Skeletal muscle cell (primary cell): ENCODE results near the gene NUDT21.
A peak's percentile ranks its signal among the peaks of the same experiment; 100 is the strongest.
"Not testable (repeated sequence)": the region's sequence is repeated elsewhere in the genome, so short reads cannot be mapped to it uniquely, and the experiment has no call there.

Experiments
- DNase-seq: peaks from one replicate; pipeline ENCODE4 v3.0.0-alpha.2; 2010; ENCODE audit warnings: low read depth
- H3K4me3 ChIP-seq: 2 replicates; pipeline ENCODE4 v1.5.1; 2011; ENCODE audit warnings: low read depth, mild to moderate bottlenecking, control low read depth, low read length, moderate library complexity

The NUDT21 gene

GRCh38 chr16:56450986-56451752 is at the start of gene NUDT21, which contains the start of gene OGFOD1:
NUDT21 (minus strand) TSS chr16:56451332; CDS start chr16:56451202, 130 bp downstream.
OGFOD1 (plus strand) TSS chr16:56451554; CDS start chr16:56451613, 59 bp downstream.
- peak; percentile 94 for DNase-seq
- peak within 1 kb of the TSS; percentile 86 for H3K4me3 ChIP-seq

DNA sequence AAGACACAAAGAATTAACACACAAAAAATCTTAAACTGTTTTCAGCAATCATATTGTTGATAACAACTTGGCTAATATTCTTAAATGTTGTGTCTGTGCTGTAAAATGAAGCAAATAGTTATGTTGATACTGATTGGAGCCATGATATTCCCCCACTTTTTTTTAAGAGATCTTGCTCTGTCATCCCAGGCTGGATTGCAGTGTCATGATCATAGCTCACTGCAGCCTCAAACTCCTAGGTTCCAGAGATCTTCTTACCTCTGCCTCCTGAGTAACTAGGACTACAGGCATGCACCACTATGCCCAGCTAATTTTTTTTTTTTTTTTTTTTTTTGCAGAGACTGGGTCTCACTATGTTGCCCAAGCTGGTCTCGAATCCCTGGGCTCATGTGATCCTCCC is 42.7 kb upstream of the NUDT21 start:
- no peak overlapping the region for H3K4me3 ChIP-seq
- DNase-seq, result no peak

GRCh38 chr16:56493126-56493525 is 42.0 kb upstream of the NUDT21 start:
- no peak overlapping the region for H3K4me3 ChIP-seq
- no peak for DNase-seq

- H3K4me3 ChIP-seq, result no peak overlapping the region
- DNase-seq, result no peak
These were observed 40.6 kb upstream of the NUDT21 start for GRCh38 chr16:56491657-56492261.

- DNase-seq, H3K4me3 ChIP-seq: not testable (repeated sequence)
These were observed 37.7 kb upstream of the NUDT21 start for GRCh38 chr16:56488868-56489267.

- DNase-seq, result no peak
- no peak overlapping the region for H3K4me3 ChIP-seq
These were observed 36.9 kb upstream of the NUDT21 start for GRCh38 chr16:56488035-56488434.

DNA sequence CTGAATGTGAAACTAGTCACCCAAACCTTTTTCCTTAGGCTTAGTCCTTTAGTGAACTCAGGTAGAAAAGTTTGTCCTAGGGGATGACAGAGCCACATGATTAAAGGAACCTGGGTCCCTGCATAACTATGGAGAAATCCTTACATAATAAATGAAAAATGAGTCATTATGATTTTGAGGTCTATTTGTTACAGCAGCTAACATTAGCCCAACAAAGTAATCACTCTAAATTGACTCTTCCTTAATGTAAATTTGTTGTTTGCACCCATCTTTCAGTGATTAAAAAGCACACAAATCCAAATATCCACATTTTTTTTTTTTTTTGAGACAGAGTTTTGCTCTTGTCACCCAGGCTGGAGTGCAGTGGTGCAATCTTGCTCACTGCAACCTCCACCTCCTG is 32.3 kb upstream of the NUDT21 start:
- no peak for DNase-seq
- H3K4me3 ChIP-seq, result no peak overlapping the region

DNA sequence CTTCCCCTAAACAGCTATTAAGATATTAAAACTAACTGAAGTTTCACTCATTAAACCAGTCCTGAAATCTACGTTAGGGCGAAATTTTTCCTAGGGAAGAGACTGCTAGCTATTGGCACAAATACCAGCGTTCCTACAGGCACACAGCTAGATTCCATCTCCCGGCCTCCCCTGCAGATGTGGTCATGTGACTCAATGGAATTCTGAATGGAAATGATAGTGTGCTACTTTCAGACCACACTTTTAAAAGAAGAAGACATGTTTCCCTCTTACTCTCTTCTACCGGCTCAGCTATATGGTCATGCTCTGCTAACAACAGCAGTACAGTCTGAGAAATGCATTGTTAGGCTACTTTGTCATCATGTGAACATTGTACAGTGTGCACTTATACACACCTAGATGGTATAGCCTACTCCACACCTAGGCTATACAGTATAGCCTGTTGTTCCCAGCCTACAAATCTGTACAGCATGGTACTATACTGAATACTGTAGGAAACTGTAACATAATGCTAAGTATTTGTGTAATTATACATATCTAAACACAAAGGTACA is 31.6 kb upstream of the NUDT21 start:
- H3K4me3 ChIP-seq, result no peak overlapping the region
- DNase-seq, result no peak

GRCh38 chr16:56481468-56482122 is 30.5 kb upstream of the NUDT21 start:
- no peak overlapping the region for H3K4me3 ChIP-seq
- peak; percentile 18 for DNase-seq

- no peak overlapping the region for H3K4me3 ChIP-seq
- peak; percentile 3 for DNase-seq
These were observed 29.8 kb upstream of the NUDT21 start for GRCh38 chr16:56480776-56481467.

GRCh38 chr16:56479469-56479868 is 28.3 kb upstream of the NUDT21 start:
- H3K4me3 ChIP-seq, result no peak overlapping the region
- DNase-seq, result no peak

GRCh38 chr16:56478281-56479049 is 27.3 kb upstream of the NUDT21 start:
- no peak overlapping the region for H3K4me3 ChIP-seq

DNA sequence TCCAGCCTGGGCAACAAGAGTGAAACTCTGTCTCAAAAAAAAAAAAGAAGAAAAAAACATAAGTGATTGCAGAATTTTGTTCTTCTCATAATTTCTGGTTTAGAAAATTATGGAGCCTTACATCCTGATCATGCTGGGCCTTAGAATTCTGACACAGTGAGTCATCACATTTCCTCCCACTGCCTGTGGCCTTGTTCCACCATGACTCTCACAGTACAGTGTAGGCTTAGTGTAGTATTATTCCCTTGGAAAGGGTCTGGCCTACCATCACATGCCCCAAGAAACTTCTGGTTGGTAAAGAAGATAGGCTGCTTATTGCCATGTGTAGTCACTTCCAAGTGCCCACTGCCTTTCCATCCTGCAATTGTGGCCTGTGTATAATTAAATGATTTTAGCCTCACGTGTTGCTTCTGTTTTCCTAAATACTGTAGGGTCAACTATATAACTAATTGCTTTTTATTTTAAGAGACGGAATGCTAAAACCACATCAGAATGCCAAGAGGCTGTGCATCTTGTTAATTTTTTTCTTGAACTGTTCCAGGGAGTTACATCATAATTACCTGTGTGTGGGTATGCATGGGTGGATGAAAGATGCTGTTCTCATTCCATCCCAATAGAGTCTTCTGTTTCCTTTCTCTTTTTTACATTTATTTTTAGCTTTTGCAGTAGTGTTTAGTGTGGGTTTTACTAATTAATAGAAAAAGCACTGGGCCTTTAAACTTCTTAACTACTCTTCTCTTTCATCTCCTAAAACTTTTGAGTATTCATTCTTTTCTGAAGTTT is 26.2 kb upstream of the NUDT21 start:
- H3K4me3 ChIP-seq, result no peak overlapping the region
- peak; percentile 71 for DNase-seq

More at GRCh38 chr16:56478281-56479049, 27.3 kb upstream of the NUDT21 start:
- DNase-seq, result peak; percentile 5

GRCh38 chr16:56475201-56475600 is 24.1 kb upstream of the NUDT21 start:
- H3K4me3 ChIP-seq, result no peak overlapping the region
- no peak for DNase-seq

- no peak overlapping the region for H3K4me3 ChIP-seq
- DNase-seq, result no peak
These were observed 19.5 kb upstream of the NUDT21 start for GRCh38 chr16:56470666-56471065.

GRCh38 chr16:56470232-56470631 is 19.1 kb upstream of the NUDT21 start:
- H3K4me3 ChIP-seq, result no peak overlapping the region
- no peak for DNase-seq

GRCh38 chr16:56469748-56470147 is 18.6 kb upstream of the NUDT21 start:
- DNase-seq, result no peak
- no peak overlapping the region for H3K4me3 ChIP-seq

DNA sequence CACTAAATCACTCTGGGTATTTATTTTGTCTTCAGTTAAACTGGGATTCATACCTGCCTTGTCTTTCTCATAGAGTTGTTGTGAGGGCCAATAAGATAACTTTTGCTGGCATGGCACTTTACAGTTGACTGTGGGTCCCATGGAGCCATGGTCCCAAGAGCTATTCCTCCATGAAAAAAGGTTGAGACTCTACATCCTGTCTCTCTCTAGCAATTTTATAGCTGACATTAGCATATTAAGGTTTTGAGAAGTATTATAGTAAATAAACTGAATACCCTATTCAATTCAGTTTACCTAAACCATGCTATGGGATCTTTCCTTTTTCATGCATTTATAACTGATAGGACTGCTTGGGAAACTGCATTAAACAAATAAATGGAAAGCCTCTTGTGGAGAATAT is 17.7 kb upstream of the NUDT21 start:
- no peak for DNase-seq
- H3K4me3 ChIP-seq, result no peak overlapping the region
